ENCODE results near the gene PRR30.
"Not testable (repeated sequence)": the region's sequence is repeated elsewhere in the genome, so short reads cannot be mapped to it uniquely, and the experiment has no call there.

PRR30 gene

GRCh38 chr2:27139310-27139709 lies at the start of gene PRR30:
PRR30 (minus strand) TSS chr2:27139410; CDS start chr2:27138329, 1,081 bp downstream.
- no peak for DNase-seq

GRCh38 chr2:27186613-27187345 lies 47.6 kb upstream of the PRR30 start:
- DNase-seq: no peak

GRCh38 chr2:27185331-27186026 lies 46.3 kb upstream of the PRR30 start:
- DNase-seq: no peak

GRCh38 chr2:27184115-27184514 lies 44.9 kb upstream of the PRR30 start:
- DNase-seq: no peak

- DNase-seq: no peak
These were observed 43.1 kb upstream of the PRR30 start for GRCh38 chr2:27182346-27182745.

- DNase-seq: no peak
These were observed 40.3 kb upstream of the PRR30 start for GRCh38 chr2:27179344-27180000.

GRCh38 chr2:27178469-27178868 lies 39.3 kb upstream of the PRR30 start:
- DNase-seq: no peak

GRCh38 chr2:27177441-27178351 lies 38.5 kb upstream of the PRR30 start:
- DNase-seq: no peak

GRCh38 chr2:27175781-27176180 lies 36.6 kb upstream of the PRR30 start:
- DNase-seq: not testable (repeated sequence)

- DNase-seq: no peak
These were observed 36.1 kb upstream of the PRR30 start for GRCh38 chr2:27175330-27175729.

GRCh38 chr2:27174638-27175037 lies 35.4 kb upstream of the PRR30 start:
- peak; percentile 13 for DNase-seq

GRCh38 chr2:27171351-27171848 lies 32.2 kb upstream of the PRR30 start:
- peak; percentile 21 for DNase-seq

- DNase-seq: no peak
These were observed 31.5 kb upstream of the PRR30 start for GRCh38 chr2:27170581-27171337.

GRCh38 chr2:27164960-27165763 lies 26.0 kb upstream of the PRR30 start:
- no peak for DNase-seq

GRCh38 chr2:27162151-27163121 lies 23.2 kb upstream of the PRR30 start:
- DNase-seq: no peak

- DNase-seq: no peak
These were observed 21.0 kb upstream of the PRR30 start for GRCh38 chr2:27160191-27160590.

GRCh38 chr2:27159271-27159670 lies 20.1 kb upstream of the PRR30 start:
- DNase-seq: no peak

GRCh38 chr2:27158468-27158867 lies 19.3 kb upstream of the PRR30 start:
- no peak for DNase-seq

GRCh38 chr2:27155069-27155520 lies 15.9 kb upstream of the PRR30 start:
- no peak for DNase-seq

- DNase-seq: no peak
These were observed 15.3 kb upstream of the PRR30 start for GRCh38 chr2:27154488-27154887.

All from NCI-H69 (cell line).